Stimulated activated CD8-positive, alpha-beta memory T cell treated with anti-CD3 and anti-CD28 coated beads, Interleukin-12 subunit alpha, Interleukin-12 subunit beta, amount 100 ng/mL, for 24 hours (primary cell): Measurements from ENCODE around the gene STIM1.
"Not testable (repeated sequence)": the region's sequence is repeated elsewhere in the genome, so short reads cannot be mapped to it uniquely, and the experiment has no call there.

Experiments
- DNase-seq: peaks from one replicate; pipeline ENCODE4 v3.0.0-alpha.2; 2020; ENCODE audit errors: extremely low read depth

STIM1 gene

GRCh38 chr11:3855808-3856491 is 486 bp downstream of the STIM1 start:
- DNase-seq = no peak

DNA sequence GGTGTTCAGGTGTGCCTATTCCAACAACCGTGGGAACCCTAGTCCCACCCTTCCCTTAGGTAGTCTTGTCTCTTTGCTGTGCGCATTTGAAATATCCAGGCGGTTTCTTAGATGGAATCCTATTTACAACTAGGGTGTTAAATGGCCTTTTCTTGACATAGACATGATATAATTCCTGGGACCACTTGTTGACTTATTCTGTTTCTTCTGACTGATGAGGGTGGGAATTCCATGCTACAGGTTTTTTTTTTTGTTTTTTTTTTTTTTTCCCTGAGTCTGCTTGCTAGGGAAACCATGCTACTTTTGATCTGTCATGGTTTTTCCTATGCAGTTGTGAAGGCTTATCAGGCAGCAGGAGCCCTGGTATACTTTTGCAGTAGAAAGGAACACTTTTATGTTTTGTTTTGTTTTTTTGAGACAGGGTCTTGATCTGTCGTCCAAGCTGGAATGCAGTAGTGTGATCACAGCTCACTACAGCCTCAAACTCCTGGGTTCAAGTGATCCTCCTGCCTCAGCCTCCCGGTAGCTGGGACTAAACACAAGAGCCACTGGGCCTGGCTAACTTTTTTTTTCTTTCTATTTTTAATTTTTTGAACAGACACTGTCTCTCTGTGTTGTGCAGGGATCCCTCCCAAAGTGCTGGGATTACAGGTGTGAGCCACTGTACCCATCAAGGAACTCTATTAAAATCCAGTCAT is 1.5 kb downstream of the STIM1 start:
- DNase-seq = no peak

- no peak for DNase-seq
Measured at GRCh38 chr11:3857628-3858027, 2.2 kb downstream of the STIM1 start.

DNA sequence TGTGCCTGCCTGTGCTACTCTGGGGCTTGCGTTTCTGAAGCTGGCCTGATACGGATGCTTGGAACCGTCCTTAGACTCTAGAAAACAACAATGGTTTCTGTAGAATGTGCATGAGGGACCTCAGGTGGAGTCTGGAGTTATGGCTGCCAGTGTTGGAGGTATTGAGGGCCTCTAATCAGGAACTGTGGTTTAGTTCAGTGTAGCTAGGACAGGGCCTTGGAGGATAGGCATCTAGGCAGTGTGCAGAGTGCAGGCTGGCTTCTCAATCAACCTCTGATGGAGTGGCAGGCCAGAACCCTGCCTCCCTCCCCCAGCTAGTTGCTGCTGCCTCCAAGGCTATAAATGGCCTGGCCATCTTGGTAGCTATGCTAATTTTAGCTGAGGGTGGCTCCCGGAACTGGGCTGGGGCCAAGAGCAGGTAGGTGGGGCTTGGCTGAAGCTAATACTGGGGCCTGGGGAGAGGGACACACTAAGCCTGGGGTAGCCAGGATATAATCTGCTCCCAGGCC is 4.0 kb downstream of the STIM1 start:
- DNase-seq = no peak

GRCh38 chr11:3860375-3860774 is 4.9 kb downstream of the STIM1 start:
- DNase-seq = no peak

- DNase-seq = not testable (repeated sequence)
Measured at GRCh38 chr11:3860898-3861393, 5.5 kb downstream of the STIM1 start.

GRCh38 chr11:3861683-3862082 is 6.2 kb downstream of the STIM1 start:
- no peak for DNase-seq

DNA sequence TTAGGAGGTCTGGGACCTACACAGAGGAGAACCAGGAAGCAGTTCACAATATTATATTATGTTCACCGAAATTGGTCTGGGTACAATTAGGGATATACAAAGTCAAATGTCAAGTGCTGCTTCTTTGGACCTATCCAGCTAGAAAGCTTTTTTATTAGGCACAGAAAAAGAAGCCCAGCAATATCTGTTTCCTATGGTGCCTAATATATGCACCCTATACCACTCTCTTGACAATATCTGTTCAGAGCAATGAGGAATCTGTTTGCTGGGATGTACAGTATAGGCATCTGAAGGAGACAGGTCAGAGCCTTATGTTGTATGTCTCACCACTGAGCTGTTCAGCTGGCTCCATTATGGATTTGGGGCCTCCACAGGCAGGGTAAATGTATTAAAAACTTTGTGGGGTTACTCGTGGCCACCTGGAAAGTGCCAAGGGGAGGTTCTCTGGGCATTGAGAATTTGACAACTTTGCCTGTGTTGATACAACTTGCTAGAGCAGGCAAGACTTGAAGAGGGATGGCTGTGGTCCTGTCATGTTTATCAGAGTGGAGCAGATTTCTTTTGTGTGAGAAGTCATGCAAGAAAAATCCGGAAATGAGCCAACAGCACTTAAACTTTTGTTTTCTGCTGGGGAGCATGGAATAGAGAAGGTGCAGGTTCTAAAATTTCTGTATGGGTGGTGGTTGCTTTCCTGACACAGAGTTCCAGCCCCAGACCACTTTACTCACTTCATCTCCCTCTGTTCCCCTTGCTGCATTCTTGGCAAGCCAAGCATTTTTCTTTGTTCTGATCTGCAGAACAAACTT is 10.1 kb downstream of the STIM1 start:
- DNase-seq = no peak

GRCh38 chr11:3866206-3866605 is 10.7 kb downstream of the STIM1 start:
- no peak for DNase-seq

DNA sequence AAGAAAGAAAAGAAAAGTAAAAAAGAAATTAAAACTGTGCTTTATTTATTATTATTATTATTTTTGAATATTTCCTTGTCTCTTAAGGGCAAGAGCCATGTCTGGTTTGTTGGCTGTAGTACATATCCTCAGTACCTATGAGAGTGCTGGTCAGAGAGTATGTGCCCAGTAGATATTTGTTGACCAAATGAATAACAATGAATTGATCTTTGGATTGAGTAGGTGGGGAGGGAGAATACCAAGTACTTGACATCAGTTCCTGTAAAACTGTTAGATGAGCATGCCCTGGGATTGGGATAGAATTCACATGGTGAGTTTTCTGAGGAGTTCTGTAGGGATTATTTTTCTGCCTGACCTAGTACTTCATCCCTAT is 11.4 kb downstream of the STIM1 start:
- DNase-seq = no peak

- DNase-seq = no peak
Measured at GRCh38 chr11:3867209-3868091, 12.0 kb downstream of the STIM1 start.

DNA sequence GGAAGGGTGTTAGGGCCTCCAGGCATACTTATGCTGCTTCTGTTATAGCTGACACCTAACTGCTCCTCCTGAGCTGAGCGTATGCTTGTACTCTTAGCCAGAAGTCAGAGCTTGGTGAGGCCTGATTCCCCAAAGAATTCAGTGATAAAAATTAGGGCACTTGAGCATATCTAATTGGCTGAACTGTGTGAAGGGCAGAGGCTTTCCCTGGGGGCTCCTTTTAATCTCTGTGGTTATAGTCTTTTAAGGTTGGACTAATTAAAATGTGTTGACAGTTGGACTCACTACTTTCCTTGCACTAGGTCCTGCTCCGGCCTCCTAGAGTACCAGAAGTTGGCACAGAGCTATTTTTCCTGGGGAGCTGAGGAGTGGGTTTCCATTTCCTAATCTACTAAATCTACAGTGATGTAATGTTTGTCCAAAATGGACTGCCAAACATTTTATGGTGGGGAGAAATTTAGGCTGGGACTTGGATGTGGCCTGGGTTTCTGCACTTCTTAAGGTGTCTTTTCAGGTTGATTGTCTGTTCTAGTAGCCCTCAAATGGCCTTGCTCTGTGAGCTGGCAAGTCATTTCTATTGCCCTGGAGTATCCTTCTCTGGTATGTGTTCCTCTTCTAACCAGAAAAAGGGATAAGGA is 18.4 kb downstream of the STIM1 start:
- DNase-seq = no peak

- no peak for DNase-seq
Measured at GRCh38 chr11:3876613-3877012, 21.1 kb downstream of the STIM1 start.

DNA sequence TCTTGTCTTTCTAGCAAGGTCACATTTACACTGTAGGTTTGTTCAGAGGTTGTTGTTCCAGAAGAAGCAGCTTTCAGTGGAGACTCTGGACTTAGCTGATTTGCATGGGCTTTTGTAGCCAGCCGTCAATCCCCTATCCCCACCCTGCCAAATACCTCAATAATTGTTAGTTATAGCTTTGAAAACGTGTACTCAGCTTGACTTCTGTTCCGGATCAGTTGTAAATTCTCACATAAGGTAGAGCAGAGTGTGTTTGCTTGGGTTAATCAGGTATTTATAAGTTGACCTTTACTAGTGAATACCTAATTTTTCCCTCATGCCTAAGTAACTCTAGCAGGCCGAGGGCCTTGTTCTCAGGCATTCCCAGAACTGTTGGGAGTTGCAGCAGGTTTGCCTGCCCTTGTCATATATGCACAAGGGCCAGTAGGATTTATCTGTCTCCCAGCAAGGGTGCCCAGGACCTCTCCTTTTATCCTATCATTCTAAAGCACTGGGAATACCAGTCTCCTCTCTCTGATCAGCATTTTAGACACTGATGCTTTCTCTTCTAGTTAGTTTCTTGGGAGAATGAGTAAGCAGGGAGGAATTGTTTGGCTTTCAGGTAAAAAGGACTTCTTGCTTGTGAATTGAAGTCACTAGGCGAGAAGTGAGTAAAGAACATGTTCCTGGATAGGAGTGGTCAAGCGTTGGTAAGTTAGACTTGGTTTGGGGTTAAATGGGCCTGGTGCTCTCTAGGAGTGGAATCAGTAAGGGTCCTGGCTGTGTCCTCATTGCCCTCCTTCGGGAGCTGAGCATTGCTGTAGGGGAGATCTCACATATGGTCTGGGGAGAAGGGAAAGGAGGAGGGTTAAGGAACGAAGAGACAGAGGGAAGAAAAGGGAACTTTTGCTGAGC is 22.1 kb downstream of the STIM1 start:
- no peak for DNase-seq

DNA sequence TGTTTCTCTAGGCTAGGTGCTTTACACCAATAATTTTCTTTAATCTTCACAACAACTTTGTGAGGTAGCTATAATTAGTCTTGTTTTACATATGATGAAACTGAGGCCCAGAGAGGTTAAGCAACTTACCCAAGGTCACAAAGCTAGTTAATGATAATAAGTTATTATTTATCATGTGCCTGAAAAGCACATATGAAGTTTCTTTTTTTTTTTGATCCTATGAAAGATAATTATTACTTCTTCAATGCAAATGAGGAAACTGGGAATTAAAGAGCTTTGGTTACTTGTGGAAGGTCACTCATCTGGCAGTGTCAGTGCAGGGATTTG is 22.8 kb downstream of the STIM1 start:
- DNase-seq = no peak

DNA sequence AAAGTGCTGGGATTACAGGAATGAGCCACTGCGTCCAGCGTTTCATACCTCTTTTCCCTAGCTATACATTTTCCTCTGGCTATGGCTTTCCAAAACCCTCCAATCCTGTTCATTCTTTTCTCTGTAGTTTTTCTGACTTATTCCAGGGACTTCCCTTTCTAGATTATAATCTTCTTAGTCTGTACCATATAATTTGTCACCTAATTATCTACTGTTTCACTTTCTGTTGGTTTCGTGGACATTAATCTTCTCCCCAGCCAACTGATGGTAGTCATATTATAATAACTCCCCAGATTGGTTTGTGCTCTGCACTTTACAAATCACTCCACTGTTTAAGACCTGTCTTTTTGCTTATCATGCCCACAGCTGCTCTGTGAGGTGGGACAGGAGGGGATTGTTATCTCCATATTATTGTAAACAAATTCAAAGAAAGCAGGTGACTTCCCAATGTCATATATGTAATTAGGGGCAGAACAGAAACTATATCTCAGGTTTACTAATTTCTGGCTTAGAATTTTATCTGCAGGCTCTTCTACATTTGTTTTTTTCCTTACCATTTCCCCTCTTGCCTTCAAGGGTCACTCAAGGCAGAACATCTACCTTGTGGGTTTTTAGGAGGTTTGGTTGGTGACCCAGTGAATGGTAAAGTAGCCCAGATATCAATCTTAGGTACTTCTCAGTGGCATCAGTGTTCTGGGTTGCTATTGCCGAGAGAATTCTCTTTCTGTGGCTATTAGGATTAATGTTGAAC is 23.9 kb downstream of the STIM1 start:
- no peak for DNase-seq

DNA sequence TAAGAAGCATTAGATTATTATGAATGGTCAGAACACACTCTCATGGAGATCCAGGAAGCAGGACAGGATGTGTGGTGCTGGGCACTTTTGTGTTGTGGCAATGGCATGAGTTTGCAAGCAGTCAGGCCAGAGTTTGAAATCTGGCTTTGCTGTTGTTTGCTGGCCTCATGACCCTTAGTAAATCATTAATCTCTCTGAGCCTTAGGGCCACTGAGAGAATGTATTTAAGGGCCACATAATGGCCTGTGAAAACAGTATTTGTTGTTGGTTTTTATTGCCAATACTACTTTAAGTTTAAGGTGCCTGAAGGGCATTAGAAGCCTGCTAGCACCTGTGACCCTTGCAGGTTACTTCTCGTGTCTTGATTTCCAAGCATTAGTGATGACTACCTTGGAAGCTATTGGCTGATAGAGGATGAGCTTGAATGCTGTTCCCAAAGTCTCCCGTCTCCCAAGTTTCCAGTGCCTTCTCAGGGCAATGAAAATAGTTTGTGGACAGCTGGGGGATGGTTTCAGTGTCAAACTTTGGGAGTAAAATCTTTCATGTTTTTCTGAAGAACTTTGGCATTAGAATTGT is 24.6 kb downstream of the STIM1 start:
- DNase-seq = no peak

DNA sequence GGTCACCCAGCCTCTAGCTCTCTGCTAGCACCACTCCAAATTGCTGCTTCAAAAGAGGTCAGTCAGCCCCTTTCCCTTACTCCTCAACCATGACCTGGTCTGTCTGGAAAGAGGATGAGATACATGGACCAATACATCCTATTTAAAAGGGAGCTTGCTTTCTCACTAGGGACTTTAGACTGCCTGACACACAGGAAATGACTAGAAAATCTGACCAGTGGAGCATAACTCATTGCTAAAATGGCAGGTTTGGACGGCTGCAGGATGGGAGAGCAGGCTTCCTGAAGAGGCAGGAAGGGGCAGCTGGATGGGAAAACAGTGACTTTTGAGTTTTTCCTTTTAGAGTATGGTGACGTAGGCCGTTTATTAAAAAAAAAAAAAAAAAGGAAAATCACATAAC is 25.3 kb downstream of the STIM1 start:
- no peak for DNase-seq

GRCh38 chr11:3882655-3883054 is 27.2 kb downstream of the STIM1 start:
- DNase-seq = no peak
